Peyer's patch (tissue), 4 donors: ENCODE data around the gene NCKAP5.

Experiments used
- CTCF ChIP-seq, 6 experiments: fragments of 450-650 bp in 4 of 6; fragments of 200-600 bp in 2 of 6; sonication (generic) in 1 of 6; IDR thresholded peaks; one replicate each; pipeline ENCODE4 v1.5.1; 2017 to 2019; ENCODE audit warnings: antibody characterized with exemption in 6 of 6, mild to moderate bottlenecking in 3 of 6, moderate library complexity in 1 of 6
- POLR2A ChIP-seq, 2 donors: fragments of 450-650 bp; IDR thresholded peaks; one replicate each; pipeline ENCODE4 v1.5.1; 2017; ENCODE audit warnings: antibody characterized with exemption in 2 of 2, mild to moderate bottlenecking in 2 of 2, moderate library complexity in 2 of 2

GRCh38 chr2:133204421-133204820 lies 363.8 kb downstream of the NCKAP5 start:
- TF ChIP-seq POLR2A (IDR thresholded peaks at IDR 0.05) (no peak), CTCF (IDR thresholded peaks at IDR 0.05) (no peak)
